NCI-H345 (cell line): ENCODE data around the gene PRIMA1.

Source experiments
- DNase-seq: peaks from one replicate; lab custom pipeline; 2025; lab: John Stamatoyannopoulos, UW

PRIMA1 gene

GRCh38 chr14:93797071-93797470 lies 8.8 kb upstream of the PRIMA1 start:
- no peak for DNase-seq

DNA sequence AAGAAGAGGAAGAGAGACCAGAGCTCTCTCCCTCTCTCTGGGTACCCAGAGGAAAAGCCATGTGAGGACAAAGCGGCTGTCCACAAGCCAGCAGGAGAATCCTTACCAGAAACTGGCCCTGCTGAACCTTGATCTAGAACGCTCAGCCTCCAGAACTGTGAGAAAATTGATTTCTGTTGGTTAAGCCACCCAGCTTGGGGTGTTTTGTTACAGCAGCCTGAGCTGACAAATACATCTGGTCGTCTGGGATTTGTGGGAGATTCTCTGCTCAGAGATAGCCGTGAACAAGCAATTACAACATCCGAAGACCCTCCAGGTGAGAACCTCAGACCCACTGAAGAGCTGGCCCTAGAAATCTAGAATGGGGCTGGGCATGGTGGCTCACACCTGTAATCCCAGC lies 6.5 kb upstream of the PRIMA1 start:
- DNase-seq = no peak

GRCh38 chr14:93793555-93794324 lies 5.5 kb upstream of the PRIMA1 start:
- DNase-seq = no peak

- no peak for DNase-seq
These were observed 4.1 kb upstream of the PRIMA1 start for GRCh38 chr14:93792391-93792790.

- DNase-seq = no peak
These were observed 2.7 kb upstream of the PRIMA1 start for GRCh38 chr14:93790966-93791365.

GRCh38 chr14:93789228-93790130 lies 1.2 kb upstream of the PRIMA1 start:
- DNase-seq = no peak

- DNase-seq = peak; percentile 57
These were observed 400 bp upstream of the PRIMA1 start for GRCh38 chr14:93788543-93789227.

DNA sequence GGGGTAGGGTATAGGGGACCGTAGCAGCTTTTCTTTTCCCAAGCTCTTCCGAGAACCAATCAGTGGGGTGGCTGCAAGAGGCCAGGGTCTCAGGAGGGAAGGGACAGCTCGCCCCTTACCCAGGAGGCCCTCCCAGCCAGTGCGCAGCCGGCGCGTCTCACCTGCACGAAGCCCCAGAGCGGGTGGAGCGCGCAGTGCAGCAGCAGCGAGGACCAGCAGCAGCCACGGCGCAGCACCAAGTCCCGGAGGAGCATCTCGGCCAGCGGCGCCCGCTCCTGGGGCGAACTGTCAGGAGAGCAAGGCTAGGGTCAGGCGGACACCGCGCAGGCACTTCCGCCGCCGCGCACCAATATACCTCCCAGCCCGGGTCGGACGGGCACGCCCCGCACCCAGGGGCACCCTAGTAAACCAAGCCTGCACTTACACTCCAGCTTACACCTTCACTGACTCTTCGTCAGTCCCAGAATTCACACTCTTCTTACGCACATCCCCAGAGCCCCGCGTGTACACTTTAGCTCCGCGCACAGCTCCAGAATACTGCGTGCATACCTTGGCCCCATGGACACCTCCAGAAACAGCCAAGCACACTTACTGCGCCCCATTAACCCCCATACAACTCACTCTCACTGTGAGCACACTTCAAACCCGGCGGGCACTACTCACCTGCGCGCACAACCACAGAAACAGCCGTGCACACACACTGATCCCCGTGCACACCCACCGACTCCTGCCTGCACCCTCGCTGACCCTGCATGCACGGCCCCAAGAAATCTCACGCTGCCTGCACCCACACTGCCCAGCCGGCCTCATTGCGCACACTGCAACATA lies 606 bp downstream of the PRIMA1 start:
- no peak for DNase-seq

DNA sequence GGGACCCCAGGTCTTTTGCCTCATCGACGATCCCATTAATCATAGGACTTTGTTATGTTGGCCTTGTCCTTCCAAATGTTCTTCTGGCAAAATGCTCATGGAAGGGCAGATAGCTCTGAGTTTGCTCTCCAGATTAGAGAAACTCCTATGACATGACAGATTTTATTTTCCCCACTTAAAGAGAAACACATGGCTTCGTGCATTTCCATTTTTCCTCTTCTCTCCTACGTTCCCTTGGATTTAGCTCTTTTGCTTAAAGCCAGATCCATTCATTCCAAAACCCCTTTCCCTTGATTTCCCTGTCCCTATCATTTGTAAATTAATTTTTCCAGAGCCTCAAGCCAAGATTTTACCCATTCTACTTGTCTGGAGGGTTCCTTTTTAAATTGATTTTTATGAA lies 2.9 kb downstream of the PRIMA1 start:
- no peak for DNase-seq

DNA sequence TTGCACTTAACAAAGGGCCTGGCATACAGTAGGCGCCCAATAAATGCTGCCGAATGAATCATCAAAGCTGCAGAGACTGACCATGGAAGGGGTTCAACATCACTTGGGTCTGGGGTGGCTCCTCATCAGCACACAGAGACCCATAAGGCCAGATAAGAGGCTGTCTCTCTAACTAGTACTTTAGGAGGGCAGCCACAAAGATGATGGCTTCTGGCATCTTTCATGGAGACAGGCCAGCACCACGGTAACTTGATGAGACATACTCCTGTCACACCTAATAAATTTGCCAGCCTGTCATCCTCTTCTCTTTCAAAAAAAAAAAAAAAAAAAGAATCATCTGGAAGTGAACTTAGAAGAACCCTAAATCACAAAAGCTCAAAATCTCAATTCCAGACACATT lies 3.4 kb downstream of the PRIMA1 start:
- no peak for DNase-seq

GRCh38 chr14:93780813-93781400 lies 7.4 kb downstream of the PRIMA1 start:
- no peak for DNase-seq

GRCh38 chr14:93778856-93779629 lies 9.2 kb downstream of the PRIMA1 start:
- no peak for DNase-seq

DNA sequence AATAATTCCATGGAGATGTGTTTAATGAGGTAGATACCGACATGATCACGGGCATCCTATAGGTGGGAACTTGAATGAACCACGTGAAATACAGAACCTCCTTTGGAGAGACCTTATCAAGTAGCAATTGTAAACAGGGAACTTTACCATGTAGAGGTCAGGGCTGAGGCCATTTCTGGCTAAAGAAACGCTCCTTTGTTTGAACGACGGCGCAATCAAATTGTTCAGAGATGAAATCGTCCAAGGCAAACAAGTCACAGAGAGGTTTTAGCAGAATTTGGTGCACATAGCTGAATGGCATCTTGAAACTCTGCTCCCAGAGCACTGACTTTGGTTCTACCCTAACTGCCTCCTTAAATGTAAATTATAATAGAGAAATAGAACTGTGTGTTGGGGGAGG lies 9.8 kb downstream of the PRIMA1 start:
- no peak for DNase-seq

GRCh38 chr14:93775744-93776143 lies 12.5 kb downstream of the PRIMA1 start:
- DNase-seq = no peak

DNA sequence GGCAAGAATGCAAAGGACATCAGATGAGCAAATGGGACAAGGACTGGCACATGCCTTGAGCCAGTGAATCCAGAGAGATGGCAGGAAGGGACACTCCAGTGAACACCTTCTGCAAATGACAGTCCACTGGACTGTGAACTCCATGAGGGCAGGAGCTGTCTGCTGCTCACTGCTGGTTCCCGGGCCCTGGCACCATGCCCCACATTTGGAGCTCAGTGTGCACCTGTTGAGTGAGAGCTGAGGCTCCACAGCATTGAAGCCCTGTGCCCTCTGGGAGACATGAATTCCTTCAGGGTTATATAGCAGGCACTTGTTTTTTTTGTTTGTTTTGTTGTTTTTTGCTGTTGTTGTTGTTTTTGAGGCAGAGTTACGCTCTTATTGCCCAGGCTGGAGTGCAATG lies 13.1 kb downstream of the PRIMA1 start:
- DNase-seq = no peak

- DNase-seq = no peak
These were observed 16.0 kb downstream of the PRIMA1 start for GRCh38 chr14:93772263-93772662.

- no peak for DNase-seq
These were observed 22.3 kb downstream of the PRIMA1 start for GRCh38 chr14:93765970-93766369.

GRCh38 chr14:93765155-93765554 lies 23.1 kb downstream of the PRIMA1 start:
- peak; percentile 49 for DNase-seq

DNA sequence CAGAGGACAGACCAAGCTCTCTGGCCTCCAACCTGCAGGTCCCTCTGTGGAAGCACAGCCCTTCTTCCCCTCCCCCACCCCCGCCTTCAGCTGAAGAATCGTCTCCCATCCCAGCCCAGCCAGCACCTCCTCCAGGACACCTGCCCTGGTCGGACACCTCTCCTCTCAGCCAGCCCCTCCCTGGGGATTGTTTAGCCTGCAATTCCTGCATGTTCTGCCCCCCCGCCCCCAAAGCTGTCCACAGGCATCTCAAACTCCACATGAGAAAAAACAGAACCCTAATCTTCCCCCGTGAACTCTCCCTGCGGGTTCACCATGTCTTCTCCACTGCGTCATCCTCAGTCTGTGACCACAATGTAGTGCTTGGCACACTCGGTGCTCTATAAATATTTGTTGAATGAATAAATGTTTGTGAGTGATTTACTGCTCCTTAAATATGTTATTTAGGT lies 24.1 kb downstream of the PRIMA1 start:
- DNase-seq = no peak

GRCh38 chr14:93759719-93760307 lies 28.5 kb downstream of the PRIMA1 start:
- DNase-seq = no peak
